B cell (primary cell): ENCODE data around the gene MCUB. TPM values are rescaled to one million over a fixed set of nuclear protein-coding genes. Genes with fewer than 3 reads are reported as not detected.

ENCODE experiments used
- ATAC-seq: fragments of 200-7000 bp; cut with Tn5 transposase; one replicate; pipeline ENCODE4 v1.10.0; 2021; ENCODE audit warnings: low read depth, mild to moderate bottlenecking, moderate number of reproducible peaks, moderate library complexity
- CTCF ChIA-PET: fragments of 350-600 bp; sonication (Branson Sonifier 250); formaldehyde crosslinking; loops from one replicate; lab custom pipeline; 2021; ENCODE audit warnings: antibody characterized with exemption, inconsistent platforms; lab: Charles Lee
- POLR2A ChIA-PET: fragments of 350-600 bp; sonication (Branson Sonifier 250); formaldehyde crosslinking; loops from one replicate; lab custom pipeline; 2021; ENCODE audit warnings: antibody characterized with exemption; lab: Charles Lee
- DNase-seq: peaks from one replicate; pipeline ENCODE4 v3.0.0; 2013
- H2AFZ ChIP-seq: 2 replicates; pipeline ENCODE4 v1.6.1; 2012; ENCODE audit warnings: mild to moderate bottlenecking, low read depth, low read length; ENCODE audit not compliant: insufficient read depth, poor library complexity, severe bottlenecking
- H3K27ac ChIP-seq, 2 donors: 1 replicate in 1 of 2; 2 replicates in 1 of 2; pipeline ENCODE4 v1.5.1; 2012 to 2013; ENCODE audit warnings: low read length in 2 of 2, mild to moderate bottlenecking in 2 of 2, moderate library complexity in 1 of 2
- H3K27me3 ChIP-seq, 4 experiments: fragments of 200-600 bp in 1 of 4; sonication (generic) in 1 of 4; replicated peaks in 1 of 4; 1 replicate in 2 of 4; 2 replicates in 2 of 4; pipeline versions ENCODE4 v1.6.1 to v1.7.0; 2013 to 2016; ENCODE audit warnings: low read length in 3 of 4, mild to moderate bottlenecking in 2 of 4, mixed read lengths in 1 of 4, moderate library complexity in 1 of 4; ENCODE audit not compliant: insufficient read depth in 4 of 4, control insufficient read depth in 3 of 4; ENCODE audit errors: control extremely low read depth in 1 of 4
- H3K36me3 ChIP-seq, 2 experiments: replicated peaks in 1 of 2; 1 replicate in 1 of 2; 2 replicates in 1 of 2; pipeline versions ENCODE4 v1.6.1 to v1.7.1; 2013; ENCODE audit warnings: low read length in 1 of 2; ENCODE audit not compliant: insufficient read depth in 2 of 2, control insufficient read depth in 1 of 2; ENCODE audit errors: control extremely low read depth in 1 of 2, extremely low read depth in 1 of 2
- H3K4me1 ChIP-seq, 2 donors: fragments of 200-600 bp in 1 of 2; sonication (generic) in 1 of 2; 1 replicate in 1 of 2; 2 replicates in 1 of 2; pipeline versions ENCODE4 v1.5.1 to v1.6.1; 2013 to 2017; ENCODE audit warnings: low read length in 2 of 2; ENCODE audit not compliant: control insufficient read depth in 2 of 2, insufficient read depth in 2 of 2
- H3K4me2 ChIP-seq: replicated peaks from 2 replicates; pipeline ENCODE3; 2012; ENCODE audit warnings: mild to moderate bottlenecking, low read depth, low read length; ENCODE audit not compliant: poor library complexity, severe bottlenecking
- H3K4me3 ChIP-seq, 5 experiments: fragments of 200-600 bp in 1 of 5; sonication (generic) in 1 of 5; 1 replicate in 3 of 5; 2 replicates in 2 of 5; pipeline versions ENCODE4 v1.5.1 to v1.7.0; 2011 to 2016; ENCODE audit warnings: low read length in 4 of 5, mild to moderate bottlenecking in 4 of 5, low read depth in 2 of 5, control low read depth in 1 of 5, moderate library complexity in 1 of 5; ENCODE audit not compliant: insufficient read depth in 1 of 5; ENCODE audit errors: control extremely low read depth in 1 of 5, extremely low read depth in 1 of 5
- H3K79me2 ChIP-seq: fragments of 200-600 bp; sonication (generic); one replicate; pipeline ENCODE4 v1.6.0; 2016; ENCODE audit warnings: low read length; ENCODE audit not compliant: control insufficient read depth, insufficient read depth
- H3K9ac ChIP-seq: fragments of 200-600 bp; sonication (generic); 2 replicates; pipeline ENCODE4 v1.6.1; 2017; ENCODE audit warnings: mild to moderate bottlenecking, low read length, moderate library complexity
- H3K9me3 ChIP-seq, 3 donors: one replicate each; pipeline versions ENCODE4 v1.6.1 to v1.7.1; 2013; ENCODE audit warnings: low read length in 2 of 3; ENCODE audit not compliant: control insufficient read depth in 2 of 3, insufficient read depth in 1 of 3; ENCODE audit errors: control extremely low read depth in 1 of 3
- H4K20me1 ChIP-seq: 2 replicates; pipeline ENCODE4 v1.6.0; 2012; ENCODE audit warnings: mild to moderate bottlenecking, low read length; ENCODE audit not compliant: insufficient read depth, control insufficient read depth, poor library complexity, severe bottlenecking
- H3K27ac Mint-ChIP-seq: one replicate; pipeline ENCODE4 v1.8.0; 2021; ENCODE audit warnings: mixed read lengths
- H3K27me3 Mint-ChIP-seq: one replicate; pipeline ENCODE4 v1.8.0; 2021; ENCODE audit warnings: mixed read lengths
- H3K4me1 Mint-ChIP-seq: one replicate; pipeline ENCODE4 v1.8.0; 2021; ENCODE audit warnings: mixed read lengths
- H3K4me3 Mint-ChIP-seq: one replicate; pipeline ENCODE4 v1.8.0; 2021; ENCODE audit warnings: mixed read lengths
- H3K9me3 Mint-ChIP-seq: one replicate; pipeline ENCODE4 v1.8.0; 2022; ENCODE audit warnings: mixed read lengths; ENCODE audit not compliant: insufficient read depth
- CTCF ChIP-seq: fragments of 200-600 bp; IDR thresholded peaks from one replicate; pipeline ENCODE4 v1.8.0; 2022; ENCODE audit warnings: antibody characterized with exemption, mild to moderate bottlenecking
- EZH2 ChIP-seq: IDR thresholded peaks from 2 replicates; pipeline ENCODE4 v1.6.1; 2012; ENCODE audit warnings: borderline replicate concordance, low read depth, mild to moderate bottlenecking, moderate library complexity, low read length; ENCODE audit not compliant: insufficient read depth, poor library complexity, severe bottlenecking
- WGBS: methylation state at CpG from one replicate; pipeline ENCODE4 v1.1.5; 2013; ENCODE audit warnings: missing lambda C conversion rate; ENCODE audit not compliant: insufficient coverage; 5-methylcytosine and 5-hydroxymethylcytosine counted together
- intact Hi-C: fragments of 100-400 bp; cut with micrococcal nuclease; formaldehyde crosslinking; loops from one replicate; pipeline ENCODE4 v1.10.0; 2022
- polyA plus RNA-seq: library from polyadenylated mRNA; depleted of rRNA; stranded (reverse); fragments of >200 nt; gene quantifications from 2 replicates; pipeline ENCODE4 v1.2.3, GENCODE V29; 2012
- total RNA-seq, 2 donors: library from RNA; stranded (reverse); fragments of 120-200 nt in 1 of 2; gene quantifications; 1 replicate in 1 of 2; 2 replicates in 1 of 2; pipeline versions ENCODE4 v1.2.3 to v1.2.4, GENCODE V29; 2013 to 2022

Gene MCUB
- total and polyA plus RNA-seq, 2 donors (not counting 1 experiment from before 2014, with no cell fraction given), result 59.3 to 114 TPM

GRCh38 chr4:109559625-109559982 lies 442 bp upstream of the MCUB start:
- TF ChIP-seq CTCF (no peak), EZH2 (no peak)
- Histone ChIP-seq H3K79me2 (peaks cover 49% of the 10 kb centered on the region), H4K20me1 (peaks cover 35% of the 10 kb centered on the region), H3K36me3 (no peaks in the 10 kb centered on the region), H3K27me3 (no peaks in the 10 kb centered on the region), H3K4me2 (peak overlapping the region; percentile 86), H3K4me1 (peaks cover 17 to 19% of the 10 kb centered on the region in 2 donors), H3K27ac (peak overlapping the region; percentile 77 to 83), H2AFZ (peak overlapping the region; percentile 94), H3K4me3 (peak overlapping the region; percentile 44 to 93 (median 91)), H3K9ac (peak overlapping the region; percentile 89), H3K9me3 (peaks cover 0 to 14% (median 0%) of the 10 kb centered on the region in 3 donors)
- DNase-seq (no peak), ATAC-seq (peak; percentile 16)
- under 1% methylated on average over 27 of the region's 27 CpGs for WGBS
- Mint-ChIP-seq H3K4me1 (peaks cover 45% of the 10 kb centered on the region), H3K4me3 (peak overlapping the region; percentile 100), H3K9me3 (no peaks in the 10 kb centered on the region), H3K27ac (peak overlapping the region; percentile 100), H3K27me3 (no peaks in the 10 kb centered on the region)
- CTCF ChIA-PET, result interaction anchor here (1.0 kb wide), 1 partner anchor 143 kb away, joined by 6 read pairs; the partner anchor contains the start of gene CASP6
- intact Hi-C loops, result no loop called here
- POLR2A ChIA-PET, result interaction anchor here (0.6 to 2.6 kb wide), 4 partner anchors 126 to 171 kb away, joined by 3 to 9 read pairs (median 4); partner anchors contain the start of genes CASP6, PLA2G12A and SEC24B
